Keratinocyte (primary cell): ENCODE data around the gene LY86.

Source experiments
- EZH2 ChIP-seq: IDR thresholded peaks from one replicate; pipeline ENCODE4 v1.6.1; 2012; ENCODE audit warnings: inconsistent platforms, mild to moderate bottlenecking, low read length, moderate library complexity
- TF ChIP-seq, protein P1 (sequence below), 3 experiments: IDR thresholded peaks in 1 of 3; conservative IDR thresholded peaks in 1 of 3; optimal IDR thresholded peaks in 1 of 3; 2 replicates in 2 of 3; 3 replicates in 1 of 3; pipeline versions ENCODE3 to v1.5.1; 2011; ENCODE audit warnings: low read length in 3 of 3, mild to moderate bottlenecking in 3 of 3, moderate library complexity in 2 of 3, control low read depth in 1 of 3, inconsistent platforms in 1 of 3; ENCODE audit not compliant: insufficient read depth in 2 of 3; ENCODE audit errors: extremely low read depth in 1 of 3

DNA sequence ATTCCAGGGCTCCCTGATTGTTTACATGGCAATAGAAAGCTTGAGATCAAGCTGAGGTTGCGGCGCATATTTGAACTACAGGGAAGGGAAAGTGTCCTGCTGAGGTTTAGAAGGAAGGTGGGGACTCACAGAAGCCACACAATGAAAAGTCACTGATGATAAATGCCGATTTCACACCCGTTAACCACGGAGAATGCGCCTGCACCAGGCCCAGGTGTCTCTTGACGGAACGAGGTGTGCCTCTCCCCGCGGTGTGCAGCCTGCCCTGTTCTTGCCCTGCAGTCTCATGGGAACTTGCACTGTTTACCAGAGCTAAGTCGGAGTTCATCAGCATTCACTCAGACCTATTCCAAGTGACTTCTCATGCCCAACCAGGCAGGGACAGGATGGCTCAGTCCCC is 90.3 kb downstream of the LY86 start:
- TF ChIP-seq, protein P1, sequence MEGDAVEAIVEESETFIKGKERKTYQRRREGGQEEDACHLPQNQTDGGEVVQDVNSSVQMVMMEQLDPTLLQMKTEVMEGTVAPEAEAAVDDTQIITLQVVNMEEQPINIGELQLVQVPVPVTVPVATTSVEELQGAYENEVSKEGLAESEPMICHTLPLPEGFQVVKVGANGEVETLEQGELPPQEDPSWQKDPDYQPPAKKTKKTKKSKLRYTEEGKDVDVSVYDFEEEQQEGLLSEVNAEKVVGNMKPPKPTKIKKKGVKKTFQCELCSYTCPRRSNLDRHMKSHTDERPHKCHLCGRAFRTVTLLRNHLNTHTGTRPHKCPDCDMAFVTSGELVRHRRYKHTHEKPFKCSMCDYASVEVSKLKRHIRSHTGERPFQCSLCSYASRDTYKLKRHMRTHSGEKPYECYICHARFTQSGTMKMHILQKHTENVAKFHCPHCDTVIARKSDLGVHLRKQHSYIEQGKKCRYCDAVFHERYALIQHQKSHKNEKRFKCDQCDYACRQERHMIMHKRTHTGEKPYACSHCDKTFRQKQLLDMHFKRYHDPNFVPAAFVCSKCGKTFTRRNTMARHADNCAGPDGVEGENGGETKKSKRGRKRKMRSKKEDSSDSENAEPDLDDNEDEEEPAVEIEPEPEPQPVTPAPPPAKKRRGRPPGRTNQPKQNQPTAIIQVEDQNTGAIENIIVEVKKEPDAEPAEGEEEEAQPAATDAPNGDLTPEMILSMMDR (optimal IDR thresholded peaks at IDR 0.05 in 1 of 3, IDR thresholded peaks at IDR 0.05 in 1 of 3, conservative IDR thresholded peaks at IDR 0.05 in 1 of 3; ENCODE audit: extremely low read depth in 1 of 3, insufficient read depth in 2 of 3, low read length in 3 of 3): no peak
- no peak for TF ChIP-seq EZH2
